WERI-Rb-1 (cell line): ENCODE measurements around the gene DSCAM.

Experiments
- DNase-seq: peaks from one replicate; pipeline ENCODE4 v3.0.0-alpha.2; 2020
- H3K27ac ChIP-seq: fragments of 250-450 bp; sonication (Bioruptor Pico); 2 replicates; pipeline ENCODE4 v1.5.1; 2020; ENCODE audit warnings: mild to moderate bottlenecking, moderate library complexity
- H3K27me3 ChIP-seq: fragments of 250-450 bp; sonication (Bioruptor Pico); 2 replicates; pipeline ENCODE4 v1.5.1; 2021; ENCODE audit warnings: mild to moderate bottlenecking, low read depth, moderate library complexity; ENCODE audit not compliant: insufficient read depth, severe bottlenecking
- H3K36me3 ChIP-seq: fragments of 250-450 bp; sonication (Bioruptor Pico); 2 replicates; pipeline ENCODE4 v1.5.1; 2020; ENCODE audit warnings: mild to moderate bottlenecking, moderate library complexity
- H3K4me3 ChIP-seq: 2 replicates; pipeline ENCODE4 v1.5.1; 2011; ENCODE audit warnings: low read depth, mild to moderate bottlenecking, control low read depth, low read length
- H3K9me3 ChIP-seq: fragments of 250-450 bp; sonication (Bioruptor Pico); 2 replicates; pipeline ENCODE4 v1.5.1; 2021; ENCODE audit warnings: mild to moderate bottlenecking, moderate library complexity; ENCODE audit not compliant: severe bottlenecking
- CTCF ChIP-seq: IDR thresholded peaks from 2 replicates; pipeline ENCODE4 v1.5.1; 2011; ENCODE audit warnings: low read depth, mild to moderate bottlenecking, control low read depth, inconsistent platforms, low read length

Gene DSCAM

DNA sequence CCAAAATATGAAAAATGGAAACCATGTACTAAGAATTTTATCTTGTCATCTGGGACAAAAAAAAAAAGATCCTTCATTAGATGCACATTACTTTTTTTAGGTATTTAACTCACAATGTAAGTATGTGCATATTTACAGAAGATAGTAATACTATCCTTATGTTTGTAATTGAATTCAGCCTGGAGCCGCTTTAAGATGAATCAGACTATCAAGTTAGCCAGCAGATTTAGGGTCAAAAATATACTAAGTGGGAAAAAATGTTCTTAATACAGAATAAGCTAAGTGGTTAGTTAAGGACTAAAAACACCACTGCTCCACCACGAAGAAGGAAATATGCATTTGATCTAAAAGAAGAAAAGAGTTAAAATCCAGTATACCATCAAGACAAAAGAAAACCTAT, 49.1 kb downstream of the DSCAM start:
- Histone ChIP-seq H3K36me3 (no peaks in the 10 kb centered on the region), H3K27me3 (no peaks in the 10 kb centered on the region), H3K9me3 (peaks cover 24% of the 10 kb centered on the region), H3K27ac (no peak overlapping the region), H3K4me3 (no peak overlapping the region)
- no peak for DNase-seq
- no peak for TF ChIP-seq CTCF

DNA sequence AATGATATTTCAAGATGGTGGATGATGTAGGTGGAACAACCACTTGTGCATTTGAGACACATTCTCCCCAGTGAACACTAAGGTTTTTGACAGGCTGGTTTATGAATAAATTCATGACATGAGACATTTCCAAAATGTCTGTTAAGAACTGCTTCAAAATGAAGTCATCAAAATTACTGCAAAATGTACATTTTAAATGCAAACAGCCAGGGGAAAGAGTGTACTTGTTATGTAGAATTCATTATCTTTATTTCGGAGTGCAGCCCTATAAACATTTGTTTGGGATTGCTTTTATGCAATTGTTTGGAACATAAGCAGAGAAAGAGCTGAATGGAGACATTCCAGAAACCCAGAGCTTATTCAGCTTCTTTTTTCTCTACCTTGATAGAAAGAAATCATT, 49.5 kb downstream of the DSCAM start:
- peaks cover 24% of the 10 kb centered on the region for H3K9me3 ChIP-seq
- H3K4me3 ChIP-seq, result no peak overlapping the region
- H3K27ac ChIP-seq, result no peak overlapping the region
- DNase-seq, result no peak
- no peaks in the 10 kb centered on the region for H3K36me3 ChIP-seq
- no peaks in the 10 kb centered on the region for H3K27me3 ChIP-seq
- no peak for TF ChIP-seq CTCF

DNA sequence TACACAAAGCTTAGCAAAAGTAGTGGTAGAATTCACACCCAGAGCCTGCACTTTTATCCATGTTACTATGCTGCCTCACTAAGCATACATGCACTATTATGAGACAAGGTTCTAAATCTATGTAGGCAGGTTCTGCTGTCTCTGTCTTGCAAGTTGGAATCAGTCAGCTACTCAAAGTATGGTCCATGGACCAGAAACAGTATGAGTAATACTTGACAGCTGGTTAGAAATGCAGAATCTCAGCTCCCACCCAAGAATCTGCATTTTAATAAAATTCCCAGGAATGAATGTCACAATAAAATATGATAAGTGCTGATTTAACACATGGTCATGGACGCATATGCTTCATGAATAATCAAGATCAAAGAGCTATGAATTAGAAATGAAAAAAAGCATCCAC, 50.5 kb downstream of the DSCAM start:
- no peaks in the 10 kb centered on the region for H3K27me3 ChIP-seq
- H3K36me3 ChIP-seq, result no peaks in the 10 kb centered on the region
- TF ChIP-seq CTCF, result no peak
- peaks cover 20% of the 10 kb centered on the region for H3K9me3 ChIP-seq
- DNase-seq, result no peak
- no peak overlapping the region for H3K27ac ChIP-seq
- no peak overlapping the region for H3K4me3 ChIP-seq

DNA sequence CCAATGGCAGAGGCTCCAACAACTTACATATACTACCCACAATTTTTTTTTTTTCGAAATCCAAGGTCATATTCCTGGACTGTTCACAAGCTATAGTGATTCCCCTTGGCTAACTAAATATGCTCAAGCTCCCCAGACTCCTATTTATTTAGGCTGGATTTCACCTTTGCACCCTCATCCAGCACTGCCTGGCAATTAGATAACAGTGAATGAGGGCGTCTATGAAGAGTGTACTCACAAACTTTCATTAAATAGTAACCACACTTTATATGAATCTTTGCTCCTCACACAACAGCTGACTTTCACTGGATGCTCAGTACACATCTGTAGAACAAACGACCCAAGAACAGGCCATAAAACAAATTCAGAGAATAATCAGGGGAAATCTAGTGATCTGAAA, 51.6 kb downstream of the DSCAM start:
- DNase-seq, result no peak
- peaks cover 13% of the 10 kb centered on the region for H3K9me3 ChIP-seq
- TF ChIP-seq CTCF, result no peak
- no peaks in the 10 kb centered on the region for H3K27me3 ChIP-seq
- H3K27ac ChIP-seq, result no peak overlapping the region
- H3K36me3 ChIP-seq, result no peaks in the 10 kb centered on the region
- H3K4me3 ChIP-seq, result no peak overlapping the region

DNA sequence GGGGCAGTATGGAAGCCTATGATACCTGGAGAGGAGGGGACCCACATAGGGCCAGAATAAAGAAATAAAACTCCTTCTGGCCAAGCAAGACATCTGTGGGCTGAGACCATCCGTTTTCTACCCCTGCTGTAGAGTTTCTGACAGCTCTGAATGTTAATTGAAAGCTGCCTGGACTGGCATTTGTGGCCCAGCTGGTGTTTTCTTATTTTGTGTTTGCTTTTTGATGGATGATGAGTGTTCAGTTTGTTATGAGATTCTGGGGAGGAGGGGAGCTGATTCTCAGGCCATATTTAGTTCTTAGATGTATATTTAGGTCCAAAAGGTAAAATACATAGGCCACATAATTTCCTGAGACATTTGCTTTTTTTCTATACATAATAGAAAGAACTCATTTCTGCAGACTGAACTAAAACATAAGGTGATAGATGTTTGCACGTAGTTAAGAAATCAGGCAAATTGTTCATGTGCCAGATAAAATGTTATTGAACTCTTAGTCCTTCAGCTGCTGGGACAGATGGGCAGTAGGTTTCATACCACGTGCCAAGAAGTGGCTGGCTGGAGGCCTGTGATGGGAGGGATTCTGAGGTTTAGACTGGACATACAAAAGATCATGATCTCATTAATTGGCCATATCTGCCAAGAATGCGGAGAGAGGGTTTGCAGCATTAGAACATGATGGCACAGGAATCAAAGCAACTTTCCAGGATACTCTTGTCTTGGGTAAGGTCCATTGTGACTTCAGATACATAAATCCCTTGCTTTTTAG, 54.1 kb downstream of the DSCAM start:
- TF ChIP-seq CTCF, result no peak
- no peak for DNase-seq

GRCh38 chr21:40788635-40789034, 58.3 kb downstream of the DSCAM start:
- no peak for DNase-seq
- TF ChIP-seq CTCF, result no peak
- H3K4me3 ChIP-seq, result no peak overlapping the region
- H3K36me3 ChIP-seq, result no peaks in the 10 kb centered on the region
- no peaks in the 10 kb centered on the region for H3K27me3 ChIP-seq
- H3K27ac ChIP-seq, result no peak overlapping the region
- no peaks in the 10 kb centered on the region for H3K9me3 ChIP-seq

More for the DNA sequence above, 54.1 kb downstream of the DSCAM start:
- no peaks in the 10 kb centered on the region for H3K27me3 ChIP-seq
- H3K4me3 ChIP-seq, result no peak overlapping the region
- H3K9me3 ChIP-seq, result peaks cover under 1% of the 10 kb centered on the region
- H3K27ac ChIP-seq, result no peak overlapping the region
- H3K36me3 ChIP-seq, result no peaks in the 10 kb centered on the region
